Measurements from ENCODE around the gene LANCL2. TPM values are rescaled to one million over a fixed set of nuclear protein-coding genes. Genes with fewer than 3 reads are reported as not detected.

LANCL2 gene
- total RNA-seq, 1 experiment from 2014 or later: 26.4 TPM

GRCh38 chr7:55367283-55367840 is 2.2 kb downstream of the LANCL2 start:
- Histone ChIP-seq H2BK15ac (ENCODE audit: low read depth, low read length) (no peak overlapping the region), H4K20me1 (ENCODE audit: control insufficient read depth, insufficient read depth, insufficient read length) (no peaks in the 10 kb centered on the region), H2BK120ac (ENCODE audit: low read depth, low read length, poor library complexity, severe bottlenecking) (no peak overlapping the region), H2AFZ (ENCODE audit: low read length) (no peak overlapping the region), H2BK5ac (ENCODE audit: insufficient read length, low read length) (no peak overlapping the region), H3K79me2 (ENCODE audit: insufficient read depth, low read length) (no peaks in the 10 kb centered on the region; the same call in 1 of the 2 replicates), H4K8ac (replicated peaks; ENCODE audit: insufficient read length, low read depth, low read length) (no peak overlapping the region), H3K23ac (ENCODE audit: insufficient read length, low read depth, low read length) (no peak overlapping the region), H3K79me1 (ENCODE audit: insufficient read depth, low read depth, low read length, poor library complexity, severe bottlenecking) (no peaks in the 10 kb centered on the region), H3K18ac (ENCODE audit: insufficient read length, low read depth, low read length) (peak overlapping the region; percentile 54), H2BK20ac (ENCODE audit: low read depth, low read length, poor library complexity, severe bottlenecking) (no peak overlapping the region), H3K27ac (ENCODE audit: insufficient read length, low read depth, low read length) (no peak overlapping the region), H3K9me3 (ENCODE audit: control insufficient read depth, low read depth, low read length) (no peaks in the 10 kb centered on the region), H2BK12ac (ENCODE audit: insufficient read length, low read depth, low read length) (no peak overlapping the region), H3K4me1 (ENCODE audit: insufficient read depth, low read length) (no peaks in the 10 kb centered on the region), H3K4me2 (ENCODE audit: insufficient read depth, insufficient read length, low read length) (peak overlapping the region; percentile 90), H3K14ac (ENCODE audit: insufficient read depth, low read length) (peak overlapping the region; percentile 75; the same call in 1 of the 2 replicates), H3K23me2 (ENCODE audit: insufficient read length, low read depth, low read length, poor library complexity, severe bottlenecking) (peaks cover 4% of the 10 kb centered on the region), H4K5ac (ENCODE audit: insufficient read length, low read depth, low read length) (peak overlapping the region; percentile 81), H3K27me3 (ENCODE audit: insufficient read depth, low read length) (no peaks in the 10 kb centered on the region), H3K56ac (ENCODE audit: insufficient read length, low read depth, low read length) (no peak overlapping the region), H3K9ac (ENCODE audit: extremely low read depth, insufficient read length, low read length) (peak overlapping the region; percentile 98), H3K4ac (ENCODE audit: low read depth, low read length) (peak overlapping the region; percentile 25; the same call in 1 of the 2 replicates), H4K91ac (ENCODE audit: insufficient read length, low read depth, low read length) (peak overlapping the region; percentile 58), H2AK5ac (ENCODE audit: insufficient read length, low read length) (no peak overlapping the region), H3T11ph (ENCODE audit: low read length) (no peak overlapping the region)
- Mint-ChIP-seq H3K27ac (peak overlapping the region in 2 of 3 experiments; percentile 77 to 99; a peak in 3 of 7 replicates), H3K27me3 (ENCODE audit: low read depth) (no peaks in the 10 kb centered on the region; the same call in 1 of the 2 replicates), H3K4me3 (peak overlapping the region; percentile 90 to 93), H3K36me3 (ENCODE audit: insufficient read depth in 1 of 3, low read depth in 3 of 3) (peaks cover 0 to 2% (median 1%) of the 10 kb centered on the region in 3 experiments; a peak in 1 of 7 replicates), H3K4me1 (peaks cover 23 to 28% of the 10 kb centered on the region in 2 experiments), H3K9me3 (no peaks in the 10 kb centered on the region)
- no peak for DNase-seq
- TF ChIP-seq, protein P1, sequence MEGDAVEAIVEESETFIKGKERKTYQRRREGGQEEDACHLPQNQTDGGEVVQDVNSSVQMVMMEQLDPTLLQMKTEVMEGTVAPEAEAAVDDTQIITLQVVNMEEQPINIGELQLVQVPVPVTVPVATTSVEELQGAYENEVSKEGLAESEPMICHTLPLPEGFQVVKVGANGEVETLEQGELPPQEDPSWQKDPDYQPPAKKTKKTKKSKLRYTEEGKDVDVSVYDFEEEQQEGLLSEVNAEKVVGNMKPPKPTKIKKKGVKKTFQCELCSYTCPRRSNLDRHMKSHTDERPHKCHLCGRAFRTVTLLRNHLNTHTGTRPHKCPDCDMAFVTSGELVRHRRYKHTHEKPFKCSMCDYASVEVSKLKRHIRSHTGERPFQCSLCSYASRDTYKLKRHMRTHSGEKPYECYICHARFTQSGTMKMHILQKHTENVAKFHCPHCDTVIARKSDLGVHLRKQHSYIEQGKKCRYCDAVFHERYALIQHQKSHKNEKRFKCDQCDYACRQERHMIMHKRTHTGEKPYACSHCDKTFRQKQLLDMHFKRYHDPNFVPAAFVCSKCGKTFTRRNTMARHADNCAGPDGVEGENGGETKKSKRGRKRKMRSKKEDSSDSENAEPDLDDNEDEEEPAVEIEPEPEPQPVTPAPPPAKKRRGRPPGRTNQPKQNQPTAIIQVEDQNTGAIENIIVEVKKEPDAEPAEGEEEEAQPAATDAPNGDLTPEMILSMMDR (conservative IDR thresholded peaks at IDR 0.05): no peak
- WGBS (ENCODE audit: extremely low coverage, insufficient read length, low lambda C conversion rate): no CpG with 5 or more reads among the region's 19 CpGs

Measured in H9 (cell line).